Measurements from ENCODE around the gene RCE1. TPM values are rescaled to one million over a fixed set of nuclear protein-coding genes. Genes with fewer than 3 reads are reported as not detected.
"Not testable (repeated sequence)": the region's sequence is repeated elsewhere in the genome, so short reads cannot be mapped to it uniquely, and the experiment has no call there.

Gene RCE1
- total RNA-seq: 14.5 TPM

GRCh38 chr11:66842896-66843775 lies at the start of gene RCE1:
Gene RCE1 (plus strand): TSS chr11:66843441. CDS start chr11:66843456, 15 bp downstream.
- peak; percentile 92 for ATAC-seq

GRCh38 chr11:66799815-66800214 lies 43.4 kb upstream of the RCE1 start:
- ATAC-seq: not testable (repeated sequence)

GRCh38 chr11:66800720-66801428 lies 42.4 kb upstream of the RCE1 start:
- ATAC-seq: no peak

GRCh38 chr11:66809592-66809991 lies 33.6 kb upstream of the RCE1 start:
- no peak for ATAC-seq

GRCh38 chr11:66810576-66811185 lies 32.6 kb upstream of the RCE1 start:
- no peak for ATAC-seq

GRCh38 chr11:66814678-66815077 lies 28.6 kb upstream of the RCE1 start:
- no peak for ATAC-seq

- peak; percentile 78 for ATAC-seq
These were observed 27.6 kb upstream of the RCE1 start for GRCh38 chr11:66815646-66816045.

- no peak for ATAC-seq
These were observed 24.8 kb upstream of the RCE1 start for GRCh38 chr11:66818231-66818955.

- no peak for ATAC-seq
These were observed 22.9 kb upstream of the RCE1 start for GRCh38 chr11:66820381-66820780.

- no peak for ATAC-seq
These were observed 22.3 kb upstream of the RCE1 start for GRCh38 chr11:66820901-66821300.

GRCh38 chr11:66823700-66824099 lies 19.5 kb upstream of the RCE1 start:
- no peak for ATAC-seq

- not testable (repeated sequence) for ATAC-seq
These were observed 18.7 kb upstream of the RCE1 start for GRCh38 chr11:66824573-66824972.

GRCh38 chr11:66834539-66834845 lies 8.7 kb upstream of the RCE1 start:
- ATAC-seq: no peak

GRCh38 chr11:66834943-66835342 lies 8.3 kb upstream of the RCE1 start:
- no peak for ATAC-seq

GRCh38 chr11:66835768-66836405 lies 7.4 kb upstream of the RCE1 start:
- no peak for ATAC-seq

- ATAC-seq: no peak
These were observed 2.7 kb upstream of the RCE1 start for GRCh38 chr11:66840317-66841091.

GRCh38 chr11:66841861-66842260 lies 1.4 kb upstream of the RCE1 start:
- no peak for ATAC-seq

GRCh38 chr11:66842501-66842895 lies 743 bp upstream of the RCE1 start:
- ATAC-seq: peak; percentile 0

- ATAC-seq: no peak
These were observed 695 bp downstream of the RCE1 start for GRCh38 chr11:66843776-66844495.

- no peak for ATAC-seq
These were observed 1.4 kb downstream of the RCE1 start for GRCh38 chr11:66844496-66845142.
